Dedifferentiated amniotic fluid mesenchymal stem cell (primary cell): ENCODE measurements around the gene PILRA.
"Not testable (repeated sequence)": the region's sequence is repeated elsewhere in the genome, so short reads cannot be mapped to it uniquely, and the experiment has no call there.

Source experiments
- DNase-seq: peaks from one replicate; pipeline ENCODE4 v3.0.0-alpha.2; 2016; ENCODE audit errors: extremely low spot score

PILRA gene

GRCh38 chr7:100380196-100380595 lies 6.9 kb downstream of the PILRA start:
- no peak for DNase-seq

GRCh38 chr7:100381531-100382233 lies 8.4 kb downstream of the PILRA start:
- not testable (repeated sequence) for DNase-seq

GRCh38 chr7:100382234-100382853 lies 9.1 kb downstream of the PILRA start:
- DNase-seq, result not testable (repeated sequence)

GRCh38 chr7:100384628-100385294 lies 11.5 kb downstream of the PILRA start:
- DNase-seq, result no peak

GRCh38 chr7:100386940-100387339 lies 13.7 kb downstream of the PILRA start:
- no peak for DNase-seq

GRCh38 chr7:100387695-100388094 lies 14.4 kb downstream of the PILRA start:
- no peak for DNase-seq

- no peak for DNase-seq
Measured at GRCh38 chr7:100389437-100390088, 16.3 kb downstream of the PILRA start.

- DNase-seq, result no peak
Measured at GRCh38 chr7:100390286-100391009, 17.2 kb downstream of the PILRA start.

GRCh38 chr7:100393233-100393905 lies 20.1 kb downstream of the PILRA start:
- DNase-seq, result no peak

- no peak for DNase-seq
Measured at GRCh38 chr7:100394077-100394476, 20.8 kb downstream of the PILRA start.

GRCh38 chr7:100396421-100396982 lies 23.2 kb downstream of the PILRA start:
- no peak for DNase-seq

GRCh38 chr7:100397315-100398081 lies 24.2 kb downstream of the PILRA start:
- no peak for DNase-seq

- DNase-seq, result no peak
Measured at GRCh38 chr7:100398239-100398638, 25.0 kb downstream of the PILRA start.

- DNase-seq, result no peak
Measured at GRCh38 chr7:100400041-100400440, 26.8 kb downstream of the PILRA start.

- DNase-seq, result no peak
Measured at GRCh38 chr7:100400656-100401055, 27.4 kb downstream of the PILRA start.

- DNase-seq, result no peak
Measured at GRCh38 chr7:100401811-100402210, 28.5 kb downstream of the PILRA start.

- no peak for DNase-seq
Measured at GRCh38 chr7:100402241-100402640, 29.0 kb downstream of the PILRA start.

- DNase-seq, result no peak
Measured at GRCh38 chr7:100406767-100407166, 33.5 kb downstream of the PILRA start.

GRCh38 chr7:100407285-100408180 lies 34.2 kb downstream of the PILRA start:
- DNase-seq, result peak; percentile 72
